Hematopoietic multipotent progenitor cell (in vitro differentiated cells): ENCODE results near the gene SYN1. TPM values are rescaled to one million over a fixed set of nuclear protein-coding genes. Genes with fewer than 3 reads are reported as not detected.
A peak's percentile ranks its signal among the peaks of the same experiment; 100 is the strongest.

ENCODE experiments used
- DNase-seq, 3 donors: peaks; one replicate each; pipeline ENCODE4 v3.0.0-alpha.2; 2011 to 2015; ENCODE audit warnings: low read depth in 2 of 3, low spot score in 2 of 3
- total RNA-seq: library from RNA; depleted of rRNA; stranded (reverse); fragments of >200 nt; gene quantifications from one replicate; pipeline ENCODE4 v1.2.3, GENCODE V29; 2012

SYN1 gene
- total RNA-seq, 1 donor = 0.27 TPM

- DNase-seq = no peak
Observed at GRCh38 chrX:47634871-47635575, 15.4 kb upstream of the SYN1 start.

GRCh38 chrX:47633689-47634590, 14.3 kb upstream of the SYN1 start:
- DNase-seq = no peak

GRCh38 chrX:47632666-47633065, 13.0 kb upstream of the SYN1 start:
- DNase-seq = no peak

DNA sequence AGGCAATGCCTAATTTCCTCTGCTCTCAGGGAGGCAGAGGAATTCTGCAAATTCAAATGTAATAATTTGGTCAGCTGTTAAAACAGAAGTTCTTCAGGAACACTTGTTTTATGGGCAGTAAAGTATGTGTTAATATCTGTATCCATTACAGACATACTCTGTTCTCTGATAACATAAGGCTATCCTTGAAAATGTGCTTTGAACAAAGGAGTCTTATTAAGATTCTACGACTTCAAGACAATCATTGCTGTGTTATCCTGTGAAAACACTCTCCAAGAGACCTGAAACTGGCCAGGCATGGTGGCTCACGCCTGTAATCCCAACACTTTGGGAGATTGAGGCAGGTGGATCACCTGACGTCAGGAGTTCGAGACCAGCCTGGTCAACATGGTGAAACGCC, 12.0 kb upstream of the SYN1 start:
- no peak for DNase-seq

DNA sequence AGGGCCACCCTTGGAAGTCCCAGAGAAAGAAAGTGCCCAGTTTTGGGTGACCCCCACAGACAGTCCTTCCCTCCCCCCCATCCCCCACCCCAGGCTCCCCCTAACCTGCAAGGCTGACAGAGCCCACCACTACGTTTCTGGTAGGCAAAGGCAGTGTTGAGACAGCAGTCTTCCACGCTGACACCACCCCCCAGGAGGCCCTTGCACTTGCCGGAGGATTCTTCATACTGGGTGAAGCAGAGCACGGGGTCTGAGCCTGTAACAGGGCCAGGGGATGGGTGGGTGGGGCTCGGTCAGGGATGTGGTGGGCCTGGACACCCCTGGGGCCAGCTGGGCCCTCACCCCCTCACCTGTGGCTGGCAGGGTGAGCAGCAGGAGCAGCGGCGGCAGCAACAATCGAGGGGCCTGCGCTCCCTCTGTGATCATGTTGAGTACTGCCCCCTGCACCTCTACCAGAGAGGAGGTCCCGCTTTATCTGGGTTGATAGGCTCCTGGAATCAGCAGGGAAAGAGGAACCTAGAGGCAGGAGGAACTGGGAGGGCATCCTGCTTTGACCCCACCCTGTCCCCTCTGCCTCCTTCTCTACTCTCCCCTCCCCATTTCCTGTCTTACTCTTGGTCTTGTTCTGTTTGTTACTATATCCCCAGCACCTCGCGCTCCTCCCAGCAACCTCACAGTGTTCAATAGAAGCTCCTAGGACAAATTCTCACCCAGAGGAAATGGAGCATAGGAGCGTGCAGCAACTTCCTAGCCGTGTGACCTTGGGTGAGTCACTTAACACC, 10.0 kb upstream of the SYN1 start, which contains the start of gene CFP:
Gene CFP (minus strand): TSS at position 512 of the 782 bp plus-strand sequence. CDS start 86 bp downstream, at position 426.
- DNase-seq = no peak

- DNase-seq = peak in 1 of 3 donors; percentile 37
Observed at GRCh38 chrX:47628982-47629381, 9.3 kb upstream of the SYN1 start.

- DNase-seq = no peak
Observed at GRCh38 chrX:47625365-47625764, 5.7 kb upstream of the SYN1 start.

DNA sequence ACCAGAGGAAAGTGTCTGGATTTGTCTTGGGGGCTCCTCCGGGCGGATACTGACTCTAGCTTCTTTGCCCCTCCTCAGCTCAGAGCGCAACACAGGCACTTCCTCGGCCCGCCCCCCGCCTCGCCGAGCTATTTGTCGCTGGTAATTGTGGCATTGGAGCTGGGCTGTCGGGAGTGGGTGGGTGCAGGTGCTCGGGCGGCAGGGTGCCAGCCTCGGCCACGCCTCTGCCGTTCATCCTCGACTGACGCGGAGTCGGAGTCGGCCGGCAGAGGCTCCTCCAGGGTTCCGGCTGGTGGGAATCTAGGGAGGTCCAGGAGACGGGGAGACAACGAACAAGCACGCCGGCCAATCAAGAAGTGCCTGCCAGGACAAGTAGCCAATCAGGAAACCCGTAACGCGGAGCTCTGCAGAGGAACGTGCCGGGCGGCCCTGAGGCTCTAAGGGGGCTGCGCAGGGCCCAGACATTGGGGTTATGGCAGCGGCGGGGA, 3.9 kb upstream of the SYN1 start:
- peak in 2 of 3 donors; percentile 61 to 72 for DNase-seq

- DNase-seq = no peak
Observed at GRCh38 chrX:47621851-47622250, 2.2 kb upstream of the SYN1 start.

GRCh38 chrX:47620303-47620685, 637 bp upstream of the SYN1 start:
- DNase-seq = no peak

GRCh38 chrX:47618923-47619485, 653 bp downstream of the SYN1 start:
- DNase-seq = no peak

DNA sequence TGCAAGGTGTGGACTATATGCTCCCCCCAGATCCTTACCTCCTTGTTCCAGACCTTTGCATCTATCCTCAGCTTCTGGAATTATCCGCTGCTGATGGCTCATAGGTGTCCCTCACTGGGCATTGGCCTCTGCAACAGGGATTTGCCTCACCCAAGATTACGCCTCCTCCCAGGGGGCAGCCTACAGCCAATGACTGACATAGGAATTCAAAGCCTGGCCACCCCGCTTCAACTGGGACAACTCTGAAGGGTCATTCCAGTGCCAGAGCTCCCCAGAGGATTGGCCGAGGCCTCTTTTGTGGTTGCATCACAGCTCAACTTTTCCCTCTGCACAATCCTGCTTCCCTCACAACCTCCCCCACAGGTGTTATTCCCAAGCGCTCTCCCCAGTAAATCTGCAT, 5.0 kb downstream of the SYN1 start:
- no peak for DNase-seq

DNA sequence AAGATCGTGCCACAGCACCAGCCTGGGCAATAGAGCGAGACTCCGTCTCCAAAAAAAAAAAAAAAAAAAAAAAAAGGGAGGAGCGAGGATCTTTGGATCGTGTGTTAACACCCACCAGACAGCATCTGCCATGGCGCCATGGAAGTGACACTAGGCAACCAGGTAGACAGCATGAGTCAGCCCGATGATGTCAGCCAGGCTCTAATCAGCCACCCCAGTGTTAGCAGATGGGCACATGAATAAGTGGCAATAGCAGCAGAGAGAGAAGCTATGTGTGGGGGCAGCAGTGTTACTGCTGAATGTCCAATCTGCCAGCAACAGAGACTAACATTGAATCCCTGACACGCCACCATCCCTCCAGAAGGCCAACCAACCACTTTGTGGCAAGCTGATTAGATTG, 6.6 kb downstream of the SYN1 start:
- DNase-seq = no peak

DNA sequence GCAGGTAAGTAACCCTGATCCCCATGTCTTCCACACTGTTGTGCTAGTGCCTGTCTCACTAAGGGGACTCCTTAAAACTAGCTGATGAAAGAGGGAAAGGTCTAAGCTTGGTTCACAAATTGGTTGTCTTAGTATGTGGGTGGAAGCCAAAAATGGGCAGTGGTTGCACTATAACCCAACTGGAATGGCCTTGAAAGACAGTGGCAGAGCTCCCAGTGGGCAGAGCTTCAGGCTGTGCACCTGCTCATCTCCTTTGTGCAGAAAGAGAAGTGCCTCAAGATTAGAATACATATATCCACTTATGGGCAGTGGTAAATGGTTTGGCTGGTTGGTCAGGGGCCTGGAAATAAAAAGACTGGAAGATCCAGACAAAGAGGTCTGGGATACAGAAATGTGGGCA, 7.2 kb downstream of the SYN1 start:
- DNase-seq = no peak

DNA sequence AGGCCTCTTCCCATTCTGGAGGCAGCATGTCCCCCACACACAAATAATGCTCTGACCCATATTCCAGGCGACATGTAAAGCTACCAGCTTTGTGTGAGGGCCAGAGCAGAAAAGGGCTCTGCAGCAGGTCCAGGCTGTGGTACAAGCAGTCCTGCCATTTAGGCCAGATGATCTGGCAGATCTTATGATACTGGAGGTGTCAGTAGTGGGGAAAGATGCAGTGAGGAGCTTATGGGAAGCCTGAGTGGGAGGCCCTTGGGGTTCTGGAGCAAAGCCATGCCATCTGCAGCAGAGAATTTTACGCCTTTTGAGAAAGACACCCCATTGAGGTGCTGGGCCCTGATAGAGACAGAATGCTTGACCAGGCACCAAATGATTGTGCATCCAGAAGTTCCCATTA, 7.7 kb downstream of the SYN1 start:
- DNase-seq = no peak

GRCh38 chrX:47611489-47611888, 8.2 kb downstream of the SYN1 start:
- no peak for DNase-seq

GRCh38 chrX:47610511-47610910, 9.1 kb downstream of the SYN1 start:
- no peak for DNase-seq

- DNase-seq = peak in 1 of 3 donors; percentile 33
Observed at GRCh38 chrX:47608130-47608810, 11.4 kb downstream of the SYN1 start.

DNA sequence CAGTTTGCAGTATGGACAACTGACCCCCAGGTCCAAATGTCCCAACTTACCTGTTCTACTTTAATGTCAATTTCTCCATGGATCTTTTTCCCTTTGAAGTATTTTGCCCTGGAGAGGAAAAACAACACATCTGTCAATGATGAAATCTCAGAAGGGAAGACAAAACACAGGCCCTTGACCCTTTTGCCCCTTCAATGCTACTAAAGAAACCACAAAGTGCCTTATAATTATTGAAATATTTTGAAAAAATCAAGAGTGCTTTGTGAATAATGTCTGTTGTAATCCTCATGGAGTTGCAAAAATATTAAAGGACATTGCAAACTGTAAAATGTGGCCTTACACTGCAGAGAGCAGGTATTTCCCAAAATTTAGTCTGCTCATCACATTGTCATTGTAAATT, 12.6 kb downstream of the SYN1 start:
- no peak for DNase-seq

GRCh38 chrX:47605024-47605423, 14.6 kb downstream of the SYN1 start:
- DNase-seq = no peak
